Nephron progenitor cell (in vitro differentiated cells): Measurements from ENCODE around the gene CD151.

Experiments
- DNase-seq: peaks from one replicate; pipeline ENCODE4 v3.0.0; 2021
- H3K27ac Mint-ChIP-seq: 2 replicates; pipeline ENCODE4 v1.8.0; 2021; ENCODE audit warnings: mild to moderate bottlenecking, moderate library complexity, mixed read lengths
- H3K27me3 Mint-ChIP-seq: 2 replicates; pipeline ENCODE4 v1.8.0; 2021; ENCODE audit warnings: mild to moderate bottlenecking, low read depth, mixed read lengths; ENCODE audit not compliant: poor library complexity
- H3K36me3 Mint-ChIP-seq: 2 replicates; pipeline ENCODE4 v1.8.0; 2021; ENCODE audit warnings: low read depth, mixed read lengths
- H3K4me1 Mint-ChIP-seq: 2 replicates; pipeline ENCODE4 v1.8.0; 2021; ENCODE audit warnings: mixed read lengths
- H3K4me3 Mint-ChIP-seq: 2 replicates; pipeline ENCODE4 v1.8.0; 2021; ENCODE audit warnings: mild to moderate bottlenecking, moderate library complexity, mixed read lengths
- H3K9me3 Mint-ChIP-seq: 2 replicates; pipeline ENCODE4 v1.8.0; 2021; ENCODE audit warnings: mild to moderate bottlenecking, moderate library complexity, mixed read lengths
- TF ChIP-seq, protein P1 (sequence below): fragments of 200-600 bp; sonication (generic); IDR thresholded peaks from 2 replicates; pipeline ENCODE4 v1.5.0; 2021; ENCODE audit warnings: antibody characterized with exemption

CD151 gene

DNA sequence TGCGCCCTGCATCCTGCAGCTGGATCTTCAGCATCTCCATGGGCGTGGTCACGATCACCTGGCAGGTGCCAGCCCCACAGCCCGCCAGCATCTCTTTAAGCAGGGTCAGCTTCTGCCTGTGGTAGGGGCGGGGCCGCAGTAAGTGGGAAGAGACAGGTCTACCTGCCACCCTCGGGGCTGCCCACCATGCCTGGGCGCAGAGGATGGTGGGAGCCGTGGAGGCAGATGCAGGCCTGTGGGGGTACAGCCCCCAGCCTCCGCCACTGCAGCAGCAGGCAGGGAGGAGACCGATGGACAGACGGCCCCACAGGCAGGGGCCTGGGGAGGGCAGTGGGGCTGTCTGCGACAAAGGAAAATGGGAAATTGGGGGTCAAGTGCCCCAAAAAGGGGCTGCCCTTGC is 39.9 kb upstream of the CD151 start:
- DNase-seq, result no peak
- H3K36me3 Mint-ChIP-seq, result no peaks in the 10 kb centered on the region
- TF ChIP-seq, protein P1, sequence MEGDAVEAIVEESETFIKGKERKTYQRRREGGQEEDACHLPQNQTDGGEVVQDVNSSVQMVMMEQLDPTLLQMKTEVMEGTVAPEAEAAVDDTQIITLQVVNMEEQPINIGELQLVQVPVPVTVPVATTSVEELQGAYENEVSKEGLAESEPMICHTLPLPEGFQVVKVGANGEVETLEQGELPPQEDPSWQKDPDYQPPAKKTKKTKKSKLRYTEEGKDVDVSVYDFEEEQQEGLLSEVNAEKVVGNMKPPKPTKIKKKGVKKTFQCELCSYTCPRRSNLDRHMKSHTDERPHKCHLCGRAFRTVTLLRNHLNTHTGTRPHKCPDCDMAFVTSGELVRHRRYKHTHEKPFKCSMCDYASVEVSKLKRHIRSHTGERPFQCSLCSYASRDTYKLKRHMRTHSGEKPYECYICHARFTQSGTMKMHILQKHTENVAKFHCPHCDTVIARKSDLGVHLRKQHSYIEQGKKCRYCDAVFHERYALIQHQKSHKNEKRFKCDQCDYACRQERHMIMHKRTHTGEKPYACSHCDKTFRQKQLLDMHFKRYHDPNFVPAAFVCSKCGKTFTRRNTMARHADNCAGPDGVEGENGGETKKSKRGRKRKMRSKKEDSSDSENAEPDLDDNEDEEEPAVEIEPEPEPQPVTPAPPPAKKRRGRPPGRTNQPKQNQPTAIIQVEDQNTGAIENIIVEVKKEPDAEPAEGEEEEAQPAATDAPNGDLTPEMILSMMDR, result no peak

GRCh38 chr11:793556-793955 is 39.2 kb upstream of the CD151 start:
- DNase-seq, result no peak
- Mint-ChIP-seq H3K4me1 (peaks cover 20% of the 10 kb centered on the region), H3K9me3 (no peaks in the 10 kb centered on the region), H3K36me3 (no peaks in the 10 kb centered on the region), H3K27me3 (peaks cover 3% of the 10 kb centered on the region), H3K4me3 (no peak overlapping the region), H3K27ac (no peak overlapping the region)
- TF ChIP-seq, protein P1, result no peak

More for the DNA sequence above, 39.9 kb upstream of the CD151 start:
- Mint-ChIP-seq H3K9me3 (no peaks in the 10 kb centered on the region), H3K4me3 (no peak overlapping the region), H3K27ac (no peak overlapping the region), H3K4me1 (peaks cover 20% of the 10 kb centered on the region), H3K27me3 (peaks cover 3% of the 10 kb centered on the region)

- Mint-ChIP-seq H3K27ac (no peak overlapping the region), H3K27me3 (no peaks in the 10 kb centered on the region)
- TF ChIP-seq, protein P1, result no peak
Observed at GRCh38 chr11:794013-794765, 38.6 kb upstream of the CD151 start.

DNA sequence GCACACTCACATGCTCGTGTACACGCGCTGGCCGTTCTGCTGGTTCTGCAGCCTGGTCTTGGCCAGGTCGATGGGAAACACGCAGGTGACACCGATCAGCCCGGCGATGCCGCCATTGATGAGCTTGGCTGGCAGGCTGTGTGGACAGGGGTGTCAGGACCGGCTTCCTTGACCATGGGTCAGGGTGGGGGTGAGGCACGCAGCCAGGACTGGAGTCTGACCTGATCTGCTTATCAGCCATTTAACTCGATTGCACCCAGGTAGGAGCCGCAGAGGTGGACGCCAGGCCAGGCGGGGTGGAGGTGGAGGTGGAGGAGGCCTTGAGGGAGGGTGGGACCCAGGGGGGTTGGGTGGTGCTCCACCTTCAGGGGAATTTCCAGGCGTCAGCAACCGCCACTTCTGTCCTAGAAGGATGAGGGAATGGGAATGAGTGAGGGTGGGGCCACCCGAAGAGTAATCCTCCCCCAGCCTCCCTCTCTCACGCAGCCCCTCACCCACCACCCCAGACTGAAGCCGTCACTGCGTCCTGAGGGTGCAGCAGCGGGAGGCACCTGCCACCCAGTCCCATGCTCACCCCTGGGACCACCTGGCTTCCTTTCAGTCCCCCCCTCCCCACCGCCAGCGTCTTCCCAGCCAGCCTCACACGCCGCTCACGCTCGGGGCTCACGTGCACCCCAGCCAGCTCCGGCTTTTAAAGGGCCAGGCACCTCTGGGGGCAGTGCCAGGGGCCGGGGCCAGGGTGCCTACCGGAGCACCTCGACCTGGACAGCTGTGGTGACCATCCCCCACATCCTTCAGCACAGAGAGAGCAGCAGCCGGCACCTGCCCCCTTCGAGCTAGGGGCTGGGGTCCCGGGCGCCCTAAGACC is 37.8 kb upstream of the CD151 start:
- DNase-seq, result no peak
- Mint-ChIP-seq H3K27ac (no peak overlapping the region), H3K36me3 (no peaks in the 10 kb centered on the region), H3K9me3 (no peaks in the 10 kb centered on the region), H3K4me3 (no peak overlapping the region), H3K4me1 (peaks cover 20% of the 10 kb centered on the region), H3K27me3 (no peaks in the 10 kb centered on the region)
- TF ChIP-seq, protein P1, result no peak

More at GRCh38 chr11:794013-794765, 38.6 kb upstream of the CD151 start:
- no peak for DNase-seq
- H3K9me3 Mint-ChIP-seq, result no peaks in the 10 kb centered on the region
- no peak overlapping the region for H3K4me3 Mint-ChIP-seq
- peaks cover 20% of the 10 kb centered on the region for H3K4me1 Mint-ChIP-seq
- no peaks in the 10 kb centered on the region for H3K36me3 Mint-ChIP-seq

- no peak overlapping the region for H3K27ac Mint-ChIP-seq
- no peaks in the 10 kb centered on the region for H3K27me3 Mint-ChIP-seq
- TF ChIP-seq, protein P1, result no peak
- peak; percentile 47 for DNase-seq
- peaks cover 16% of the 10 kb centered on the region for H3K4me1 Mint-ChIP-seq
- no peaks in the 10 kb centered on the region for H3K9me3 Mint-ChIP-seq
- H3K4me3 Mint-ChIP-seq, result peak overlapping the region; percentile 86
- no peaks in the 10 kb centered on the region for H3K36me3 Mint-ChIP-seq
Observed at GRCh38 chr11:795634-796564, 36.9 kb upstream of the CD151 start.
